ACC112 (cell line): Measurements from ENCODE around the gene BCS1L.
A peak's percentile ranks its signal among the peaks of the same experiment; 100 is the strongest.

Experiments
- H2AFZ ChIP-seq: fragments of 200-600 bp; sonication (generic); one replicate; pipeline ENCODE4 v1.6.0; 2017; ENCODE audit warnings: antibody characterized with exemption, low read length; ENCODE audit not compliant: unreplicated experiment
- H3K27ac ChIP-seq: fragments of 200-600 bp; sonication (generic); 2 replicates; pipeline ENCODE4 v1.5.1; 2014; ENCODE audit warnings: low read depth, mild to moderate bottlenecking, antibody characterized with exemption, low read length, moderate library complexity
- H3K27me3 ChIP-seq: fragments of 200-600 bp; sonication (generic); 2 replicates; pipeline ENCODE4 v1.6.1; 2014; ENCODE audit warnings: mild to moderate bottlenecking, antibody characterized with exemption, low read length, moderate library complexity, mixed read lengths; ENCODE audit not compliant: insufficient read depth
- H3K36me3 ChIP-seq: fragments of 200-600 bp; sonication (generic); 2 replicates; pipeline ENCODE4 v1.6.1; 2016; ENCODE audit warnings: mild to moderate bottlenecking, antibody characterized with exemption, low read length, moderate library complexity, mixed read lengths; ENCODE audit not compliant: insufficient read depth
- H3K4me1 ChIP-seq: fragments of 200-600 bp; sonication (generic); one replicate; pipeline ENCODE4 v1.6.1; 2016; ENCODE audit warnings: low read length, mixed read lengths; ENCODE audit not compliant: insufficient read depth, unreplicated experiment, control insufficient read depth
- H3K4me3 ChIP-seq: fragments of 200-600 bp; sonication (generic); 2 replicates; pipeline ENCODE4 v1.5.1; 2014; ENCODE audit warnings: mild to moderate bottlenecking, low read depth, low read length
- H3K79me2 ChIP-seq: fragments of 200-600 bp; sonication (generic); one replicate; pipeline ENCODE4 v1.6.0; 2016; ENCODE audit warnings: low read length; ENCODE audit not compliant: control insufficient read depth, unreplicated experiment, insufficient read depth

The BCS1L gene

DNA sequence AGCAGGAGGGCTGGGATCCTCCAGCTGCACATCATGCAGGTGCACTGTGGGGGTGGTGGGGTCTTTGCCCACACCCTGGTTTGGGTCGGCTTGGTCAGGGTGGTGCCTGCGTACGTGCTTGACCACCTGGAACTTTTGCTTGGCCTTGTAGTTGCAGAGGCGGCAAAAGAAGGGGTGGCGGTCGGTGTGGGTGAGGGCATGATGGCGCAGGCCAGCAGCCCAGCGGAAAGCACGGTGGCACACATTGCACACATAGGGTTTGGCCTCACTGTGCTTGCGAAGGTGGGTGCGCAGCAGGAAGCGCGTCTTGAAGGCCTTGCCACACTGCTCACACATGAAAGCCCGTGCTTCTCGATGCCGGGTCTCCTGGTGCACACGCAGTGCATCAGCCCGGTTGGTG, 21.1 kb upstream of the BCS1L start:
- Histone ChIP-seq H3K79me2 (no peaks in the 10 kb centered on the region), H3K36me3 (peaks cover 18% of the 10 kb centered on the region), H3K4me1 (no peaks in the 10 kb centered on the region), H2AFZ (no peak overlapping the region), H3K27me3 (no peaks in the 10 kb centered on the region), H3K27ac (no peak overlapping the region), H3K4me3 (no peak overlapping the region)

DNA sequence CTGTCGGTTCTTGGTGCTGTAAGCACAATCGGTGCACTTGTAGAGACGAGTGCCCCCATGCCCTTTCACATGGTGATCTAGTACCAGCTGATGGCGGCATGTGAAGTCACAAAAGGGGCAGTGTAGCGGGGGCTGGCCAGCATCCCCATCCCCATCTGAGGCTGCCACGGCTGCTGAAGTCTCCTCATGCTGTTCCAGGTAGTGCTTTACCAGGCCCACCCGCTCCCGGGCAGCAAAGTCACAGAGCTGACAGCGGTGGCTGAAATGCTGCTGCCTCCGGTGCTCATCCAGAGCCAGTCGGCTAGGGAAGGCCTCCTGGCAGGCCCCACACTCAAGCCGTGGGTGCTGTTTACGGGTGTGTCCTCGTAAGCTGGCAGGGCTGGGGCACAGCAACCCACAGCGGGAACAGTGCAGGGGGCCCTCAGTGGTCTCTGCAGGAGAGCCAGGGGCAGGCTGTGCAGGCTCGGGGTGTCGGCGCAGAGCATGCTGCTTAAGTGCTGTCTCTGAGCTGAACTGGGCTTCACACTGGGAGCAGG, 17.3 kb upstream of the BCS1L start:
- no peak overlapping the region for H3K4me3 ChIP-seq
- H3K27me3 ChIP-seq = no peaks in the 10 kb centered on the region
- peaks cover 7% of the 10 kb centered on the region for H3K4me1 ChIP-seq
- no peaks in the 10 kb centered on the region for H3K79me2 ChIP-seq
- H3K36me3 ChIP-seq = peaks cover 18% of the 10 kb centered on the region
- H2AFZ ChIP-seq = no peak overlapping the region
- no peak overlapping the region for H3K27ac ChIP-seq

- H3K27ac ChIP-seq = no peak overlapping the region
- no peak overlapping the region for H2AFZ ChIP-seq
- H3K4me1 ChIP-seq = peaks cover 7% of the 10 kb centered on the region
- peaks cover 3% of the 10 kb centered on the region for H3K79me2 ChIP-seq
- H3K27me3 ChIP-seq = no peaks in the 10 kb centered on the region
- H3K36me3 ChIP-seq = peaks cover 21% of the 10 kb centered on the region
- no peak overlapping the region for H3K4me3 ChIP-seq
Observed at GRCh38 chr2:218642786-218643185, 16.7 kb upstream of the BCS1L start.

DNA sequence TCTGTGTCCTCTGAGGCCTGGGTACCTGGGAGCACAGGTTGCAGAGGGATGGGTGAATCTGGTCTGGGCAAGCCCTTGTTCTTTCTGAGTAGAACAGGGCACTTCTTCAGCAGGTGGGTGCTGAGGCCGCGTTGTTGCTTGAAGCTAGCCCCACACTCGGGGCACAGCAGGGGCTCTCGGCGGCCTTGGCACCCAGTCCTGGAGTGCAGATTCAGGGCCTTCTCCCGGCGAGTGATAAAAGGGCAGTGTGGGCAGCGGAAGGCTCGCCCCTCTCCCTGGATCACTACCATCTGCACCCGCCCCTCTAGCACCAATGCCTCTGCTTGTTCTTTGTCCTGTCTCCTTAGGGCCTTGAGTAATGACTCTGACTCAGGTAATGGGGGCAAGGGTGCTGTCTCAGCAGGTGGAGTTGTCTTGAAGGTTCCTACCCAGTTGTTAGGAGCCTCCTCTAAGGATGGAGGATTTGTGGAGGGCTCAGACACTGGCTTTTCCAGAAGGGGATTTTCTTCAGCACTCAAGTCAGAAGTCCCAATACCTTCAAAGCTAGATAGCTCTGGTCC, 15.7 kb upstream of the BCS1L start:
- Histone ChIP-seq H3K79me2 (peaks cover 3% of the 10 kb centered on the region), H3K4me3 (no peak overlapping the region), H2AFZ (no peak overlapping the region), H3K36me3 (peaks cover 26% of the 10 kb centered on the region), H3K27ac (no peak overlapping the region), H3K4me1 (peaks cover 7% of the 10 kb centered on the region), H3K27me3 (no peaks in the 10 kb centered on the region)

- peaks cover 23% of the 10 kb centered on the region for H3K36me3 ChIP-seq
- peaks cover 3% of the 10 kb centered on the region for H3K79me2 ChIP-seq
- peaks cover 7% of the 10 kb centered on the region for H3K4me1 ChIP-seq
- H3K27ac ChIP-seq = peak overlapping the region; percentile 83
- H2AFZ ChIP-seq = no peak overlapping the region
- no peak overlapping the region for H3K4me3 ChIP-seq
- no peaks in the 10 kb centered on the region for H3K27me3 ChIP-seq
Observed at GRCh38 chr2:218644721-218645120, 14.8 kb upstream of the BCS1L start.

- Histone ChIP-seq H3K27me3 (no peaks in the 10 kb centered on the region), H3K4me1 (peaks cover 7% of the 10 kb centered on the region), H3K36me3 (peaks cover 21% of the 10 kb centered on the region), H3K79me2 (peaks cover 3% of the 10 kb centered on the region), H3K4me3 (no peak overlapping the region), H2AFZ (no peak overlapping the region), H3K27ac (peak overlapping the region; percentile 83)
Observed at GRCh38 chr2:218645126-218645525, 14.4 kb upstream of the BCS1L start.

DNA sequence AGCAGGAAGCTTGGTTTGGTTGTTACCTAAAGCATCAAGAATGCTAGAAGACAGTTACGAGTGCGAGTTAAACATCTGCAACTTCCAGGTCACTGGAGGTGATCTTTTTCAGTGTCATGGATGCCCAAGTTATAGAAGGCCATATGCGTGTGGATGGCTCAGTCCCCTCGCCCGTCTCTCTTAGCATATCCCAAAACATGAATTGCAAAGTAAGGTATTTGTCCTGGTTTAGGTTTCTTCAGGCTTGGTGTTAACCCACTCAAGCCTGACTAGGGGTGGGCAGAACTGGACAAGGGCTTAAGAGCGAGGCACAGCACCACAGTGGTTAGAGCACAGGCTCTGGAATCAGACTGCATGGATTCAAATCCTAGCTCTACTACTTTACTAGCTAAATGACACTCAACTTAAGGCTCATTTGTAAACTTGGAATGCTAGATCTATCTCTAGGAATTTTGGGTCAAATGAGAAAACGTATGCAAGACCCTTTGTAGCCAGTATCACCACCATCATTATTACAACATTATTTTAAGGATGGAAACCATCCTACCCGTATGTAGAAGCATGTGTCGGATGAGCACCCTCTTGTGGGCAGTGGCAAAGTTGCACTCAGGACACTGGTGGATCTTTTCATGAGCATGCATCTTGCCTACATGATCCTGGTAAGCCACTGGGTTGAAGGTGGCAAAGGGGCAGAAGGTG, 11.2 kb upstream of the BCS1L start:
- Histone ChIP-seq H3K27ac (no peak overlapping the region), H2AFZ (no peak overlapping the region), H3K4me3 (no peak overlapping the region), H3K36me3 (peaks cover 16% of the 10 kb centered on the region), H3K79me2 (peaks cover 3% of the 10 kb centered on the region), H3K4me1 (peaks cover 7% of the 10 kb centered on the region), H3K27me3 (no peaks in the 10 kb centered on the region)

GRCh38 chr2:218648787-218649100, 10.7 kb upstream of the BCS1L start:
- Histone ChIP-seq H3K27ac (no peak overlapping the region), H3K4me3 (no peak overlapping the region), H2AFZ (no peak overlapping the region), H3K79me2 (peaks cover 3% of the 10 kb centered on the region), H3K27me3 (no peaks in the 10 kb centered on the region), H3K36me3 (peaks cover 16% of the 10 kb centered on the region), H3K4me1 (peaks cover 7% of the 10 kb centered on the region)

- H3K36me3 ChIP-seq = no peaks in the 10 kb centered on the region
- H3K4me3 ChIP-seq = no peak overlapping the region
- H3K27me3 ChIP-seq = no peaks in the 10 kb centered on the region
- no peak overlapping the region for H2AFZ ChIP-seq
- H3K4me1 ChIP-seq = peaks cover 3% of the 10 kb centered on the region
- no peak overlapping the region for H3K27ac ChIP-seq
- peaks cover 21% of the 10 kb centered on the region for H3K79me2 ChIP-seq
Observed at GRCh38 chr2:218655751-218656150, 3.7 kb upstream of the BCS1L start.

GRCh38 chr2:218658671-218659257, 719 bp upstream of the BCS1L start:
- Histone ChIP-seq H3K36me3 (peaks cover 4% of the 10 kb centered on the region; the same call in 1 of the 2 replicates), H3K79me2 (peaks cover 21% of the 10 kb centered on the region), H3K4me1 (peaks cover 3% of the 10 kb centered on the region)

GRCh38 chr2:218659988-218660358, 490 bp downstream of the BCS1L start:
- Histone ChIP-seq H3K4me3 (peak overlapping the region; percentile 88), H3K79me2 (peaks cover 21% of the 10 kb centered on the region), H3K4me1 (peaks cover 3% of the 10 kb centered on the region), H3K36me3 (peaks cover 4% of the 10 kb centered on the region; the same call in 1 of the 2 replicates), H2AFZ (peak overlapping the region; percentile 82), H3K27me3 (no peaks in the 10 kb centered on the region), H3K27ac (no peak overlapping the region)

More at GRCh38 chr2:218658671-218659257, 719 bp upstream of the BCS1L start:
- Histone ChIP-seq H3K27me3 (no peaks in the 10 kb centered on the region), H3K27ac (no peak overlapping the region), H3K4me3 (peak overlapping the region; percentile 88), H2AFZ (peak overlapping the region; percentile 49)
